ENCODE results near the gene ALKBH2. TPM values are rescaled to one million over a fixed set of nuclear protein-coding genes. Genes with fewer than 3 reads are reported as not detected.

Gene ALKBH2
- total RNA-seq, 1 experiment from 2014 or later: 41.4 TPM

DNA sequence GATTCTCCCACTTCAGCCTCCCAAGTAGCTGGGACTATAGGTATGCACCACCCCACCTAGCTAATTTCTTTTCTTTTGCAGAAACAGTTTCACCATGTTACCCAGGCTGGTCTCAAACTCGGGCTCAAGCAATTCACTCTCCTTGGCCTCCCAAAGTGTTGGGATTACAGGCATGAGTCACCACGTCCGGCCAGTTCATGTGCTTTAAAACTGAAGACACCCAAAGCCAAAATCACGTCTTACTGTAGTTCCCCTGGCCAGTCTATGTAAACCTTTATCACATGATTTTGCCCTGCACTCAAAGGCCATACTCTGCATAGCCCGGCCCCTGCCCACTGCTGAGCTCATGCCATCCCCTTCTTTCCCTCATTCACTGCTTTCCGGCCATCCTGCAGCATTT, 4.5 kb downstream of the ALKBH2 start:
- Mint-ChIP-seq H3K27me3 (ENCODE audit: insufficient read depth, unreplicated experiment) (no peaks in the 10 kb centered on the region), H3K9me3 (ENCODE audit: unreplicated experiment) (no peaks in the 10 kb centered on the region), H3K27ac (ENCODE audit: unreplicated experiment) (no peak overlapping the region), H3K4me1 (ENCODE audit: low read depth, unreplicated experiment) (peaks cover 8% of the 10 kb centered on the region), H3K4me3 (ENCODE audit: unreplicated experiment) (no peak overlapping the region), H3K36me3 (ENCODE audit: insufficient read depth, unreplicated experiment) (peaks cover 48% of the 10 kb centered on the region)
- ChIA-PET CTCF (no interaction called here), POLR2A (no interaction called here)
- intact Hi-C loops (cut with micrococcal nuclease; ENCODE audit: unreplicated experiment): no loop called here
- Histone ChIP-seq H3K9me3 (no peaks in the 10 kb centered on the region), H3K4me3 (ENCODE audit: low read depth, low read length) (no peak overlapping the region), H3K27me3 (replicated peaks; ENCODE audit: control insufficient read depth, insufficient read depth, low read length) (no peaks in the 10 kb centered on the region), H3K4me1 (peaks cover 5% of the 10 kb centered on the region), H3K36me3 (ENCODE audit: control insufficient read depth, insufficient read depth, low read length) (peaks cover 1% of the 10 kb centered on the region; the same call in 1 of the 2 replicates)
- DNase-seq: no peak
- BruUV-seq (replicated peaks): no TSS peak
- TF ChIP-seq, protein P1, sequence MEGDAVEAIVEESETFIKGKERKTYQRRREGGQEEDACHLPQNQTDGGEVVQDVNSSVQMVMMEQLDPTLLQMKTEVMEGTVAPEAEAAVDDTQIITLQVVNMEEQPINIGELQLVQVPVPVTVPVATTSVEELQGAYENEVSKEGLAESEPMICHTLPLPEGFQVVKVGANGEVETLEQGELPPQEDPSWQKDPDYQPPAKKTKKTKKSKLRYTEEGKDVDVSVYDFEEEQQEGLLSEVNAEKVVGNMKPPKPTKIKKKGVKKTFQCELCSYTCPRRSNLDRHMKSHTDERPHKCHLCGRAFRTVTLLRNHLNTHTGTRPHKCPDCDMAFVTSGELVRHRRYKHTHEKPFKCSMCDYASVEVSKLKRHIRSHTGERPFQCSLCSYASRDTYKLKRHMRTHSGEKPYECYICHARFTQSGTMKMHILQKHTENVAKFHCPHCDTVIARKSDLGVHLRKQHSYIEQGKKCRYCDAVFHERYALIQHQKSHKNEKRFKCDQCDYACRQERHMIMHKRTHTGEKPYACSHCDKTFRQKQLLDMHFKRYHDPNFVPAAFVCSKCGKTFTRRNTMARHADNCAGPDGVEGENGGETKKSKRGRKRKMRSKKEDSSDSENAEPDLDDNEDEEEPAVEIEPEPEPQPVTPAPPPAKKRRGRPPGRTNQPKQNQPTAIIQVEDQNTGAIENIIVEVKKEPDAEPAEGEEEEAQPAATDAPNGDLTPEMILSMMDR (IDR thresholded peaks at IDR 0.05; ENCODE audit: insufficient read depth in 1 of 2, low read depth in 1 of 2, low read length in 1 of 2, severe bottlenecking in 1 of 2, unreplicated experiment in 1 of 2): no peak

DNA sequence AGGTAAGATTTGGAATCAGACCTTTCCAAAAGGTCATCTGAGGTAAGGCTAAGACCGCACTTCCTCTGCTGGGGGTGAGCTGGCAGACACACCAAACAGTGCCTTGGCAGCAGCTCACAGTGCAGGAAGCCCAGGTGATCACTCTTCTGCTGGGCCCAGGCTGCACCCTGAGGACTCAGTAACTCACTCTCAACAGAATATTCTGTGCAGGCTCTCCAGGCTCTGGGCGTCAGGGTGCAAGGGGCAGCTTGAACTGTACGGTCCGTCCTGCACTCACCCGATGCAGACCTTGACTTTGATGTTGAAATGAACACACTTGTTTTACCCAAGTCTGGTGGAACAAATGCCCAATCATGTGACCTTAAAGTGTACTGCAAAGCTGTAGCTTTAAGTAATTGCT, 6.0 kb downstream of the ALKBH2 start:
- no TSS peak for BruUV-seq (replicated peaks)
- Mint-ChIP-seq H3K4me3 (ENCODE audit: unreplicated experiment) (no peak overlapping the region), H3K27me3 (ENCODE audit: insufficient read depth, unreplicated experiment) (no peaks in the 10 kb centered on the region), H3K27ac (ENCODE audit: unreplicated experiment) (no peak overlapping the region), H3K9me3 (ENCODE audit: unreplicated experiment) (no peaks in the 10 kb centered on the region), H3K4me1 (ENCODE audit: low read depth, unreplicated experiment) (peaks cover 2% of the 10 kb centered on the region), H3K36me3 (ENCODE audit: insufficient read depth, unreplicated experiment) (peaks cover 34% of the 10 kb centered on the region)
- no peaks in the 10 kb centered on the region for H3K9me3 ChIP-seq
- H3K27me3 ChIP-seq (replicated peaks; ENCODE audit: control insufficient read depth, insufficient read depth, low read length): no peaks in the 10 kb centered on the region
- TF ChIP-seq, protein P1 (IDR thresholded peaks at IDR 0.05; ENCODE audit: insufficient read depth in 1 of 2, low read depth in 1 of 2, low read length in 1 of 2, severe bottlenecking in 1 of 2, unreplicated experiment in 1 of 2): no peak
- peaks cover 5% of the 10 kb centered on the region for H3K4me1 ChIP-seq
- intact Hi-C loops (cut with micrococcal nuclease; ENCODE audit: unreplicated experiment): no loop called here
- no peak overlapping the region for H3K4me3 ChIP-seq (ENCODE audit: low read depth, low read length)
- peaks cover 1% of the 10 kb centered on the region; the same call in 1 of the 2 replicates for H3K36me3 ChIP-seq (ENCODE audit: control insufficient read depth, insufficient read depth, low read length)
- DNase-seq: no peak
- ChIA-PET CTCF (no interaction called here), POLR2A (no interaction called here)

DNA sequence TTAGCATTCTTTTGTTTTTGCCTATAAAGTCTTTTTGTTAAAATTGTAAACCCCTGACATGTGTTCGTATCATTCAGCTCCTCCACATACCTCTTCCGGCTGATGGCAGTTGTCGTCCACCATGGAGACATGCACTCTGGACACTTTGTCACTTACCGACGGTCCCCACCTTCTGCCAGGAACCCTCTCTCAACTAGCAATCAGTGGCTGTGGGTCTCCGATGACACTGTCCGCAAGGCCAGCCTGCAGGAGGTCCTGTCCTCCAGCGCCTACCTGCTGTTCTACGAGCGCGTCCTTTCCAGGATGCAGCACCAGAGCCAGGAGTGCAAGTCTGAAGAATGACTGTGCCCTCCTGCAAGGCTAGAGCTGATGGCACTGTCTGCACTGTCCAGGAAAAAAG, 7.7 kb downstream of the ALKBH2 start:
- ChIA-PET POLR2A (interaction anchor here (1.6 kb wide), 1 partner anchor 228 kb away, joined by 3 read pairs; the partner anchor contains the start of gene SSH1), CTCF (no interaction called here)
- Mint-ChIP-seq H3K36me3 (ENCODE audit: insufficient read depth, unreplicated experiment) (peaks cover 33% of the 10 kb centered on the region), H3K9me3 (ENCODE audit: unreplicated experiment) (no peaks in the 10 kb centered on the region), H3K4me3 (ENCODE audit: unreplicated experiment) (no peak overlapping the region), H3K27me3 (ENCODE audit: insufficient read depth, unreplicated experiment) (no peaks in the 10 kb centered on the region), H3K4me1 (ENCODE audit: low read depth, unreplicated experiment) (no peaks in the 10 kb centered on the region), H3K27ac (ENCODE audit: unreplicated experiment) (no peak overlapping the region)
- H3K9me3 ChIP-seq: no peaks in the 10 kb centered on the region
- TF ChIP-seq, protein P1 (IDR thresholded peaks at IDR 0.05; ENCODE audit: insufficient read depth in 1 of 2, low read depth in 1 of 2, low read length in 1 of 2, severe bottlenecking in 1 of 2, unreplicated experiment in 1 of 2): no peak
- DNase-seq: no peak
- no peak overlapping the region for H3K4me3 ChIP-seq (ENCODE audit: low read depth, low read length)
- BruUV-seq (replicated peaks): no TSS peak
- H3K4me1 ChIP-seq: peaks cover 5% of the 10 kb centered on the region
- no peaks in the 10 kb centered on the region for H3K27me3 ChIP-seq (replicated peaks; ENCODE audit: control insufficient read depth, insufficient read depth, low read length)
- H3K36me3 ChIP-seq (ENCODE audit: control insufficient read depth, insufficient read depth, low read length): no peaks in the 10 kb centered on the region; the same call in 1 of the 2 replicates
- intact Hi-C loops (cut with micrococcal nuclease; ENCODE audit: unreplicated experiment): no loop called here
